GM10248 (cell line): ENCODE results near the gene ACVR1B.

Source experiments
- CTCF ChIA-PET: fragments of 300-600 bp; sonication (Branson Sonifier 250); formaldehyde crosslinking; extraction: SDS; loops from one replicate; lab custom pipeline; 2021; ENCODE audit warnings: antibody characterized with exemption; lab: Yijun Ruan, JAX
- POLR2A ChIA-PET: fragments of 350-650 bp; sonication (Branson Sonifier 250); formaldehyde crosslinking; extraction: SDS; loops from one replicate; lab custom pipeline; 2020; ENCODE audit warnings: antibody characterized with exemption; lab: Yijun Ruan, JAX
- DNase-seq: peaks from one replicate; pipeline ENCODE4 v3.0.0; 2012; ENCODE audit errors: extremely low spot score
- CTCF ChIP-seq: IDR thresholded peaks from 2 replicates; pipeline ENCODE4 v1.5.1; 2012; ENCODE audit warnings: mild to moderate bottlenecking, low read depth; ENCODE audit errors: extremely low read depth, missing control alignments, control extremely low read depth

The ACVR1B gene

GRCh38 chr12:52010692-52011601, 59.4 kb downstream of the ACVR1B start:
- CTCF ChIA-PET = interaction anchor here (0.9 to 32.6 kb wide), 5 partner anchors 8 to 107 kb away, joined by 3 to 870 read pairs (median 8); partner anchors contain the start of gene TAMALIN
- no peak for DNase-seq
- TF ChIP-seq CTCF = no peak
- POLR2A ChIA-PET = no interaction called here

- ChIA-PET CTCF (interaction anchor here (0.6 to 32.6 kb wide), 5 partner anchors 9 to 106 kb away, joined by 3 to 870 read pairs (median 3); partner anchors contain the start of gene TAMALIN), POLR2A (no interaction called here)
- TF ChIP-seq CTCF = no peak
- DNase-seq = no peak
These were observed 60.2 kb downstream of the ACVR1B start for GRCh38 chr12:52011602-52012214.

- DNase-seq = no peak
- CTCF ChIA-PET = interaction anchor here (0.6 to 32.6 kb wide), 4 partner anchors 9 to 265 kb away, joined by 3 to 870 read pairs (median 437); partner anchors contain the start of gene TAMALIN
- TF ChIP-seq CTCF = no peak
- POLR2A ChIA-PET = no interaction called here
These were observed 62.3 kb downstream of the ACVR1B start for GRCh38 chr12:52013626-52014310.

- no peak for TF ChIP-seq CTCF
- ChIA-PET CTCF (interaction anchor here (1.3 to 32.6 kb wide), 3 partner anchors 8 to 68 kb away, joined by 4 to 870 read pairs (median 870); partner anchors contain the start of gene TAMALIN), POLR2A (no interaction called here)
- no peak for DNase-seq
These were observed 63.4 kb downstream of the ACVR1B start for GRCh38 chr12:52014567-52015530.

GRCh38 chr12:52015532-52016041, 64.1 kb downstream of the ACVR1B start:
- CTCF ChIA-PET = interaction anchor here (22.3 to 32.6 kb wide), 2 partner anchors 7 to 12 kb away, joined by 870 read pairs; partner anchors contain the start of gene TAMALIN
- POLR2A ChIA-PET = no interaction called here
- DNase-seq = no peak
- TF ChIP-seq CTCF = no peak
